ENCODE data around the gene VEGFB.

DNA sequence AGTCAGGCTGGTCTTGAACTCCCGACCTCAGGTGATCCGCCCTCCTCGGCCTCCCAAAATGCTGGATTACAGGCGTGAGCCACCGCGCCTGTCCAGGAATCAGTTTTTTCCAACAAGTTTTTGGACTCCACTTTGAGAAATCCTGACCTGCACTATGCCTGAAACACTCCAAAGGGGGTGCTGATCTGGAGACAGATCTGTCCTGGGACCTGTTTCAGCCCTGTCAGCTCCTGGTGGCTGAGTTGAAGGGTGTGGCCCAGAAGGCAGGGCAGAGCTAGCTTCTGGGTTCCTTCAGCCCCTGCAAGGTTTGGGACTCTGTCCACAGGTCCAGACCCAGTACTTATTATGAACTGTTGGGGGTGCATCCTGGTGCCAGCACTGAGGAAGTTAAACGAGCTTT lies 2.8 kb upstream of the VEGFB start:
- TF ChIP-seq, protein P1, sequence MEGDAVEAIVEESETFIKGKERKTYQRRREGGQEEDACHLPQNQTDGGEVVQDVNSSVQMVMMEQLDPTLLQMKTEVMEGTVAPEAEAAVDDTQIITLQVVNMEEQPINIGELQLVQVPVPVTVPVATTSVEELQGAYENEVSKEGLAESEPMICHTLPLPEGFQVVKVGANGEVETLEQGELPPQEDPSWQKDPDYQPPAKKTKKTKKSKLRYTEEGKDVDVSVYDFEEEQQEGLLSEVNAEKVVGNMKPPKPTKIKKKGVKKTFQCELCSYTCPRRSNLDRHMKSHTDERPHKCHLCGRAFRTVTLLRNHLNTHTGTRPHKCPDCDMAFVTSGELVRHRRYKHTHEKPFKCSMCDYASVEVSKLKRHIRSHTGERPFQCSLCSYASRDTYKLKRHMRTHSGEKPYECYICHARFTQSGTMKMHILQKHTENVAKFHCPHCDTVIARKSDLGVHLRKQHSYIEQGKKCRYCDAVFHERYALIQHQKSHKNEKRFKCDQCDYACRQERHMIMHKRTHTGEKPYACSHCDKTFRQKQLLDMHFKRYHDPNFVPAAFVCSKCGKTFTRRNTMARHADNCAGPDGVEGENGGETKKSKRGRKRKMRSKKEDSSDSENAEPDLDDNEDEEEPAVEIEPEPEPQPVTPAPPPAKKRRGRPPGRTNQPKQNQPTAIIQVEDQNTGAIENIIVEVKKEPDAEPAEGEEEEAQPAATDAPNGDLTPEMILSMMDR (IDR thresholded peaks at IDR 0.05; ENCODE audit: borderline replicate concordance, extremely low read depth, low read length, poor library complexity, severe bottlenecking), result no peak
- no peak for TF ChIP-seq EZH2 (IDR thresholded peaks at IDR 0.05; ENCODE audit: borderline replicate concordance, low read depth, low read length, severe bottlenecking)

Measured in DND-41 (cell line).